GM12878 (cell line): ENCODE data around the gene ANO5. TPM values are rescaled to one million over a fixed set of nuclear protein-coding genes. Genes with fewer than 3 reads are reported as not detected.

Experiments used
- ATAC-seq: fragments of 200-7000 bp; cut with Tn5 transposase; 3 replicates; pipeline ENCODE4 v1.9.1; 2020; ENCODE audit warnings: mild to moderate bottlenecking, moderate library complexity
- BruUV-seq: library from RNA; stranded (reverse); fragments of 400-500 nt; replicated peaks from 2 replicates; lab custom pipeline; 2021; lab: Mats Ljungman, UMichigan
- CTCF ChIA-PET: fragments of 300-600 bp; sonication (Branson Sonifier 250); formaldehyde crosslinking; extraction: SDS; loops from one replicate; lab custom pipeline; 2021; ENCODE audit warnings: inconsistent platforms; lab: Yijun Ruan, JAX
- POLR2A ChIA-PET: fragments of 350-600 bp; formaldehyde crosslinking; extraction: SDS; loops from one replicate; lab custom pipeline; 2021; ENCODE audit warnings: inconsistent platforms; lab: Charles Lee
- RAD21 ChIA-PET: fragments of 300-600 bp; sonication (Branson Sonifier 250); formaldehyde crosslinking; loops from one replicate; lab custom pipeline; 2023; ENCODE audit warnings: antibody characterized with exemption; ENCODE audit not compliant: unreplicated experiment; lab: Charles Lee
- SMC1A ChIA-PET: fragments of 300-600 bp; sonication (Branson Sonifier 250); formaldehyde crosslinking; loops from one replicate; lab custom pipeline; 2023; ENCODE audit not compliant: unreplicated experiment, uncharacterized antibody; lab: Charles Lee
- DNase-seq: peaks from one replicate; pipeline ENCODE4 v3.0.0-alpha.2; 2011; ENCODE audit warnings: low read depth, low spot score
- FAIRE-seq: peaks from 3 replicates; lab custom pipeline; 2011; peaks lifted over from hg19 to GRCh38; lab: Jason Lieb, UNC
- H2AFZ ChIP-seq: 2 replicates; pipeline ENCODE4 v1.6.0; 2011; ENCODE audit warnings: low read depth, low read length, control low read depth; ENCODE audit not compliant: control insufficient read depth
- H3K27ac ChIP-seq: 2 replicates; pipeline ENCODE4 v1.5.1; 2011; ENCODE audit warnings: control low read depth; ENCODE audit not compliant: control insufficient read depth, insufficient read depth
- H3K27me3 ChIP-seq, 2 experiments: replicated peaks in 1 of 2; 2 replicates each; pipeline versions ENCODE4 v1.6.0 to v1.6.1; 2011; ENCODE audit warnings: low read length in 1 of 2; ENCODE audit not compliant: control insufficient read depth in 2 of 2, insufficient read depth in 2 of 2
- H3K36me3 ChIP-seq, 2 experiments: 2 replicates each; pipeline ENCODE4 v1.5.1; 2011; ENCODE audit warnings: low read length in 1 of 2; ENCODE audit not compliant: control insufficient read depth in 2 of 2, insufficient read depth in 2 of 2
- H3K4me1 ChIP-seq: 2 replicates; pipeline ENCODE4 v1.6.1; 2011; ENCODE audit warnings: mild to moderate bottlenecking, low read length, moderate library complexity, mixed read lengths; ENCODE audit not compliant: control insufficient read depth, insufficient read depth
- H3K4me2 ChIP-seq: 2 replicates; pipeline ENCODE4 v1.6.0; 2011; ENCODE audit warnings: control low read depth; ENCODE audit not compliant: control insufficient read depth, insufficient read depth
- H3K4me3 ChIP-seq: fragments of 200-600 bp; sonication (generic); 2 replicates; pipeline ENCODE4 v1.5.1; 2016
- H3K79me2 ChIP-seq: 2 replicates; pipeline ENCODE4 v1.6.0; 2011; ENCODE audit warnings: low read length; ENCODE audit not compliant: control insufficient read depth, insufficient read depth
- H3K9ac ChIP-seq: 2 replicates; pipeline ENCODE4 v1.8.0; 2011; ENCODE audit warnings: low read length, control low read depth, mixed read lengths; ENCODE audit not compliant: control insufficient read depth, insufficient read depth
- H3K9me3 ChIP-seq: replicated peaks from 3 replicates; pipeline ENCODE4 v1.5.1; 2011; ENCODE audit warnings: mild to moderate bottlenecking, low read length; ENCODE audit not compliant: control insufficient read depth, insufficient read depth
- H4K20me1 ChIP-seq: 2 replicates; pipeline ENCODE4 v1.6.0; 2011; ENCODE audit not compliant: control insufficient read depth, insufficient read depth
- CBX3 ChIP-seq: fragments of 200-600 bp; sonication (generic); IDR thresholded peaks from 2 replicates; pipeline ENCODE4 v1.6.1; 2016; ENCODE audit warnings: low read depth, borderline replicate concordance
- DPF2 ChIP-seq: fragments of 450-650 bp; IDR thresholded peaks from 2 replicates; pipeline ENCODE4 v1.6.1; 2017; ENCODE audit warnings: mild to moderate bottlenecking
- JUND ChIP-seq: IDR thresholded peaks from 2 replicates; pipeline ENCODE4 v1.6.1; 2012; ENCODE audit warnings: low read depth, mild to moderate bottlenecking, low read length, improper control_type of control experiment, moderate library complexity
- MEF2A ChIP-seq: IDR thresholded peaks from 2 replicates; pipeline ENCODE4 v1.6.1; 2011; ENCODE audit warnings: low read depth, mild to moderate bottlenecking, low read length, moderate library complexity; ENCODE audit not compliant: insufficient read depth
- NBN ChIP-seq: fragments of 450-650 bp; IDR thresholded peaks from 2 replicates; pipeline ENCODE4 v1.6.1; 2016
- NR2C2 ChIP-seq: IDR thresholded peaks from 2 replicates; pipeline ENCODE4 v1.6.1; 2011; ENCODE audit warnings: borderline replicate concordance, low read depth; ENCODE audit not compliant: control insufficient read depth, insufficient read length
- SIX5 ChIP-seq: IDR thresholded peaks from 2 replicates; pipeline ENCODE4 v1.6.1; 2011; ENCODE audit warnings: mild to moderate bottlenecking, low read depth, low read length, moderate library complexity; ENCODE audit not compliant: severe bottlenecking
- SMARCA5 ChIP-seq: fragments of 450-650 bp; IDR thresholded peaks from 2 replicates; pipeline ENCODE4 v1.6.1; 2017; ENCODE audit warnings: mild to moderate bottlenecking
- SPI1 ChIP-seq: IDR thresholded peaks from 2 replicates; pipeline ENCODE4 v1.6.1; 2011; ENCODE audit warnings: low read depth, mild to moderate bottlenecking, low read length, moderate library complexity, borderline replicate concordance; ENCODE audit not compliant: insufficient read depth
- TCF3 ChIP-seq: IDR thresholded peaks from 2 replicates; pipeline ENCODE4 v1.6.1; 2012; ENCODE audit warnings: low read depth, mild to moderate bottlenecking, low read length, borderline replicate concordance; ENCODE audit not compliant: insufficient read depth
- ZBED1 ChIP-seq: IDR thresholded peaks from 2 replicates; pipeline ENCODE4 v1.6.1; 2016; ENCODE audit warnings: borderline replicate concordance
- ZZZ3 ChIP-seq: IDR thresholded peaks from 2 replicates; pipeline ENCODE4 v1.6.1; 2011; ENCODE audit warnings: low read depth; ENCODE audit not compliant: control insufficient read depth, insufficient read length
- in situ Hi-C: fragments of 300-500 bp; cut with MboI; formaldehyde crosslinking; loops from 9 replicates; pipeline ENCODE4 v1.14.3; 2018; ENCODE audit warnings: mixed read lengths
- intact Hi-C: fragments of 100-400 bp; cut with micrococcal nuclease; formaldehyde crosslinking; loops from one replicate; pipeline ENCODE4 v1.14.2; 2022; ENCODE audit not compliant: unreplicated experiment
- polyA plus RNA-seq, 11 experiments: library from polyadenylated mRNA; depleted of rRNA in 4 of 11; unstranded in 6 of 11; stranded (reverse) in 5 of 11; fragments of >200 nt; fragmentation: Nextera tagmentation in 4 of 11; fragmentation: Illumina TruSeq in 1 of 11; extraction: Ambion mirVana in 4 of 11; extraction: Trizol in 1 of 11; gene quantifications; 1 replicate in 1 of 11; 2 replicates in 10 of 11; pipeline versions ENCODE4 v1.2.1 to v1.2.3, GENCODE V29; 2011 to 2016; ENCODE audit warnings: inconsistent platforms in 2 of 11, missing spikeins in 2 of 11, low read depth in 1 of 11
- total RNA-seq, 4 experiments: library from RNA; depleted of rRNA in 3 of 4; stranded (reverse); fragments of >200 nt in 3 of 4; fragmentation: Illumina TruSeq in 1 of 4; extraction: Trizol in 1 of 4; gene quantifications; 2 replicates each; pipeline versions ENCODE4 v1.2.1 to v1.2.3, GENCODE V29; 2013 to 2021

Gene ANO5
- total and polyA plus RNA-seq, 10 of the 15 experiments (the other 5 are each of a cell fraction or from before 2014, with no cell fraction given), result 1.6 to 10.2 (median 4.1) TPM

- H2AFZ ChIP-seq, result no peak overlapping the region
- H3K36me3 ChIP-seq, result no peaks in the 10 kb centered on the region
- H3K79me2 ChIP-seq, result no peaks in the 10 kb centered on the region
- H3K9me3 ChIP-seq, result no peaks in the 10 kb centered on the region
- FAIRE-seq, result no peak
- intact Hi-C loops, result no loop called here
- H3K27me3 ChIP-seq, result no peaks in the 10 kb centered on the region
- H3K9ac ChIP-seq, result no peak overlapping the region
- in situ Hi-C loops, result no loop called here
- BruUV-seq, result no TSS peak
- H3K4me3 ChIP-seq, result no peak overlapping the region
- CTCF ChIA-PET, result no interaction called here
- TF ChIP-seq SIX5 (no peak), SPI1 (no peak), SMARCA5 (no peak), DPF2 (no peak), JUND (no peak), TCF3 (no peak), ZBED1 (no peak), CBX3 (no peak), MEF2A (no peak), NR2C2 (no peak), NBN (no peak), ZZZ3 (no peak)
- H3K4me2 ChIP-seq, result no peak overlapping the region
- no peaks in the 10 kb centered on the region for H4K20me1 ChIP-seq
- no peak for DNase-seq
- H3K4me1 ChIP-seq, result no peaks in the 10 kb centered on the region
- SMC1A ChIA-PET, result no interaction called here
- no peak overlapping the region for H3K27ac ChIP-seq
- RAD21 ChIA-PET, result no interaction called here
- POLR2A ChIA-PET, result no interaction called here
- no peak for ATAC-seq
Observed at GRCh38 chr11:22207162-22207561, 14.3 kb downstream of the ANO5 start.
